HepG2 (cell line): ENCODE results near the gene KIF2C. TPM values are rescaled to one million over a fixed set of nuclear protein-coding genes. Genes with fewer than 3 reads are reported as not detected.

ENCODE experiments used
- ATAC-seq: fragments of 200-7000 bp; cut with Tn5 transposase; 3 replicates; pipeline ENCODE4 v1.9.1; 2020; ENCODE audit warnings: mild to moderate bottlenecking, moderate library complexity
- BruUV-seq: library from RNA; stranded (reverse); fragments of 400-500 nt; replicated peaks from 2 replicates; lab custom pipeline; 2021; lab: Mats Ljungman, UMichigan
- CTCF ChIA-PET: fragments of 300-600 bp; formaldehyde crosslinking; extraction: SDS; loops from one replicate; lab custom pipeline; 2021; ENCODE audit warnings: low total read pairs, inconsistent platforms, low intra/inter-chr PET ratio; lab: Yijun Ruan, JAX
- POLR2A ChIA-PET: fragments of 350-600 bp; sonication (Branson Sonifier 250); formaldehyde crosslinking; loops from one replicate; lab custom pipeline; 2020; ENCODE audit warnings: antibody characterized with exemption, inconsistent platforms; lab: Yijun Ruan, JAX
- DNase-seq: peaks from one replicate; pipeline ENCODE4 v3.0.0-alpha.2; 2015; ENCODE audit warnings: low spot score
- FAIRE-seq: peaks from 3 replicates; lab custom pipeline; 2011; peaks lifted over from hg19 to GRCh38; lab: Jason Lieb, UNC
- H2AFZ ChIP-seq: one replicate; pipeline ENCODE4 v1.6.1; 2011; ENCODE audit warnings: low read length, inconsistent platforms
- H3K27ac ChIP-seq: fragments of 300-600 bp; 3 replicates; pipeline ENCODE4 v1.8.0; 2011; ENCODE audit warnings: mixed run types, mild to moderate bottlenecking, mixed read lengths, low read length, inconsistent platforms; ENCODE audit not compliant: insufficient read depth; ENCODE audit errors: extremely low read length
- H3K27me3 ChIP-seq, 2 experiments: fragments of 200-600 bp in 1 of 2; 2 replicates in 1 of 2; 3 replicates in 1 of 2; pipeline versions ENCODE4 v1.6.0 to v1.8.0; 2011; ENCODE audit warnings: low read length in 2 of 2, mild to moderate bottlenecking in 2 of 2, moderate library complexity in 2 of 2, inconsistent platforms in 1 of 2; ENCODE audit not compliant: insufficient read depth in 2 of 2, control insufficient read depth in 1 of 2
- H3K36me3 ChIP-seq, 2 experiments: fragments of 200-600 bp in 1 of 2; replicated peaks in 1 of 2; 2 replicates in 1 of 2; 3 replicates in 1 of 2; pipeline versions ENCODE4 v1.5.1 to v1.8.0; 2011; ENCODE audit warnings: low read length in 2 of 2, inconsistent platforms in 1 of 2; ENCODE audit not compliant: insufficient read depth in 2 of 2, control insufficient read depth in 1 of 2
- H3K4me1 ChIP-seq: 2 replicates; pipeline ENCODE4 v1.5.1; 2012; ENCODE audit warnings: low read length, inconsistent platforms; ENCODE audit not compliant: insufficient read depth
- H3K4me2 ChIP-seq: 2 replicates; pipeline ENCODE4 v1.6.0; 2011; ENCODE audit warnings: low read depth, low read length, inconsistent platforms
- H3K4me3 ChIP-seq, 3 experiments: fragments of 200-600 bp in 1 of 3; sonication (generic), shearing (Covaris generic) in 1 of 3; replicated peaks in 1 of 3; 2 replicates each; pipeline ENCODE4 v1.5.1; 2011 to 2016; ENCODE audit warnings: low read length in 3 of 3, inconsistent platforms in 2 of 3, low read depth in 2 of 3, mild to moderate bottlenecking in 2 of 3, control low read depth in 1 of 3, mixed read lengths in 1 of 3; ENCODE audit not compliant: insufficient read depth in 1 of 3
- H3K79me2 ChIP-seq: one replicate; pipeline ENCODE4 v1.6.1; 2011; ENCODE audit warnings: low read length, inconsistent platforms; ENCODE audit not compliant: insufficient read depth
- H3K9ac ChIP-seq: 2 replicates; pipeline ENCODE4 v1.6.0; 2011; ENCODE audit warnings: mild to moderate bottlenecking, low read depth, low read length, inconsistent platforms; ENCODE audit not compliant: insufficient read depth
- H3K9me3 ChIP-seq: 2 replicates; pipeline ENCODE4 v1.5.1; 2012; ENCODE audit warnings: mild to moderate bottlenecking, low read length
- H4K20me1 ChIP-seq: 2 replicates; pipeline ENCODE4 v1.6.0; 2011; ENCODE audit warnings: inconsistent platforms, mild to moderate bottlenecking, low read length, moderate library complexity; ENCODE audit not compliant: insufficient read depth
- ATF1 ChIP-seq: IDR thresholded peaks from 2 replicates; pipeline ENCODE4 v1.6.1; 2016; ENCODE audit warnings: mild to moderate bottlenecking, control low read depth
- ELF3 ChIP-seq: IDR thresholded peaks from 2 replicates; pipeline ENCODE4 v1.6.1; 2016; ENCODE audit warnings: missing genetic modification reagents, missing compliant biosample characterization
- GFI1 ChIP-seq: sonication (generic); formaldehyde crosslinking; IDR thresholded peaks from 2 replicates; pipeline ENCODE4 v1.5.0; 2020; ENCODE audit warnings: missing genetic modification reagents, mild to moderate bottlenecking, borderline replicate concordance
- HMGXB3 ChIP-seq: sonication (generic); formaldehyde crosslinking; IDR thresholded peaks from 2 replicates; pipeline ENCODE4 v1.4.0; 2020; ENCODE audit warnings: missing genetic modification reagents, borderline replicate concordance
- JUND ChIP-seq: sonication (generic); formaldehyde crosslinking; IDR thresholded peaks from 2 replicates; pipeline ENCODE4 v1.8.0; 2022; ENCODE audit warnings: mild to moderate bottlenecking, missing genetic modification reagents
- NFE2L1 ChIP-seq: sonication (generic); formaldehyde crosslinking; IDR thresholded peaks from 2 replicates; pipeline ENCODE4 v1.4.0; 2020; ENCODE audit warnings: missing genetic modification reagents, mild to moderate bottlenecking, borderline replicate concordance
- POGK ChIP-seq: sonication (generic); formaldehyde crosslinking; conservative IDR thresholded peaks from 2 replicates; pipeline ENCODE4 v1.8.0; 2022; ENCODE audit warnings: mild to moderate bottlenecking, moderate library complexity, missing genetic modification reagents
- POLR2AphosphoS2 ChIP-seq: IDR thresholded peaks from 2 replicates; pipeline ENCODE4 v1.6.1; 2011; ENCODE audit warnings: low read depth, low read length, improper control_type of control experiment
- PTBP1 ChIP-seq: fragments of 200-400 bp; formaldehyde crosslinking; IDR thresholded peaks from 2 replicates; pipeline ENCODE4 v1.6.1; 2018; ENCODE audit warnings: low read length, low read depth; ENCODE audit not compliant: poor library complexity, severe bottlenecking
- SUZ12 ChIP-seq: fragments of 150-350 bp; IDR thresholded peaks from 2 replicates; pipeline ENCODE4 v1.6.1; 2014; ENCODE audit warnings: low read depth, low read length
- TAF1 ChIP-seq: sonication (generic); formaldehyde crosslinking; IDR thresholded peaks from 2 replicates; pipeline ENCODE4 v1.4.0; 2020; ENCODE audit warnings: missing genetic modification reagents
- ZKSCAN1 ChIP-seq: fragments of 150-350 bp; IDR thresholded peaks from 2 replicates; pipeline ENCODE4 v1.6.1; 2014; ENCODE audit warnings: low read length
- ZNF362 ChIP-seq: sonication (generic); formaldehyde crosslinking; IDR thresholded peaks from 2 replicates; pipeline ENCODE4 v1.4.0; 2020; ENCODE audit warnings: missing genetic modification reagents, mild to moderate bottlenecking, borderline replicate concordance
- ZNF569 ChIP-seq: sonication (generic); formaldehyde crosslinking; IDR thresholded peaks from 2 replicates; pipeline ENCODE4 v1.5.0; 2020; ENCODE audit warnings: mild to moderate bottlenecking, missing genetic modification reagents, moderate library complexity, borderline replicate concordance
- ZNF615 ChIP-seq: sonication (generic); formaldehyde crosslinking; IDR thresholded peaks from 2 replicates; pipeline ENCODE4 v1.5.0; 2020; ENCODE audit warnings: mild to moderate bottlenecking, missing genetic modification reagents, borderline replicate concordance
- WGBS: methylation state at CpG from one replicate; pipeline ENCODE4 v1.1.6; 2017; ENCODE audit warnings: low lambda C conversion rate; 5-methylcytosine and 5-hydroxymethylcytosine counted together
- in situ Hi-C: cut with HindIII; loops from 2 replicates; pipeline ENCODE4 v1.10.0; 2017; ENCODE audit warnings: low pct_unique_long_range_greater_than_20kb; ENCODE audit not compliant: extremely low pct_ligation_motif_present
- intact Hi-C: fragments of 100-400 bp; cut with micrococcal nuclease; formaldehyde crosslinking; loops from one replicate; pipeline ENCODE4 v1.10.0; 2022; ENCODE audit not compliant: unreplicated experiment
- polyA plus RNA-seq, 8 experiments: library from polyadenylated mRNA; depleted of rRNA in 3 of 8; stranded (reverse) in 7 of 8; unstranded in 1 of 8; fragments of >200 nt; fragmentation: Illumina TruSeq in 4 of 8; extraction: Trizol in 4 of 8; gene quantifications; 2 replicates each; pipeline versions ENCODE4 v1.2.1 to v1.2.3, GENCODE V29; 2011 to 2016; ENCODE audit warnings: low read depth in 4 of 8, missing spikeins in 1 of 8, mixed read lengths in 1 of 8; ENCODE audit not compliant: insufficient read depth in 1 of 8
- total RNA-seq, 5 experiments: library from RNA; depleted of rRNA; stranded (reverse); fragments of >200 nt; fragmentation: Illumina TruSeq; extraction: Trizol; gene quantifications; 2 replicates each; pipeline ENCODE4 v1.2.3, GENCODE V29; 2016; ENCODE audit warnings: low read depth in 1 of 5

Gene KIF2C
- total and polyA plus RNA-seq, 2 of the 13 experiments (the other 11 are each of a cell fraction or from before 2014, with no cell fraction given): 29.7 to 53.7 TPM

- no peak for TF ChIP-seq HMGXB3 (CRISPR knock-in tag)
- no peak for TF ChIP-seq JUND (CRISPR knock-in tag)
- TF ChIP-seq POLR2AphosphoS2: no peak
- TF ChIP-seq, all 625 proteins: peak for 38
These were observed 36.5 kb downstream of the KIF2C start (continued) for GRCh38 chr1:44775930-44776729.

GRCh38 chr1:44776730-44777068 lies 37.1 kb downstream of the KIF2C start:
- POLR2A ChIA-PET: interaction anchor here (1.1 to 4.0 kb wide), 15 partner anchors 7 to 774 kb away, joined by 3 to 47 read pairs (median 16); partner anchors contain the start of genes AKR1A1, BEST4, BTBD19 and DYNLT4
- Histone ChIP-seq H3K27me3 (no peaks in the 10 kb centered on the region; a peak in 1 of 5 replicates), H3K27ac (peak overlapping the region; percentile 81), H3K4me1 (peaks cover 30% of the 10 kb centered on the region), H3K79me2 (peaks cover 35% of the 10 kb centered on the region), H3K9me3 (no peaks in the 10 kb centered on the region), H2AFZ (no peak overlapping the region), H3K9ac (peak overlapping the region; percentile 91), H4K20me1 (peaks cover 36% of the 10 kb centered on the region), H3K4me2 (peak overlapping the region; percentile 95), H3K4me3 (peak overlapping the region; percentile 84 to 97 (median 96)), H3K36me3 (peaks cover 12 to 24% of the 10 kb centered on the region in 2 experiments)
- in situ Hi-C loops: no loop called here
- BruUV-seq: no TSS peak
- intact Hi-C loops: no loop called here
- ATAC-seq (no peak), DNase-seq (no peak), FAIRE-seq (no peak)
- 16% methylated on average over 12 of the region's 12 CpGs for WGBS
- CTCF ChIA-PET: no interaction called here
- TF ChIP-seq NFE2L1 (CRISPR knock-in tag) (no peak), GFI1 (0 out of 2 replicates have a peak, but pooled peaks have one; percentile 34), ZNF569 (CRISPR knock-in tag) (no peak), ZNF362 (CRISPR knock-in tag) (no peak), ELF3 (CRISPR knock-in tag) (no peak), ATF1 (no peak), ZKSCAN1 (no peak), PTBP1 (no peak), SUZ12 (no peak), ZNF615 (CRISPR knock-in tag) (no peak), POGK (CRISPR knock-in tag) (no peak), TAF1 (CRISPR knock-in tag) (no peak)
